ENCODE measurements around the gene CNTF.

GRCh38 chr11:58640386-58641023, 18.0 kb downstream of the CNTF start:
- TF ChIP-seq CTCF (conservative IDR thresholded peaks at IDR 0.05; ENCODE audit: low read depth, low read length) (no peak), EZH2 (IDR thresholded peaks at IDR 0.05; ENCODE audit: borderline replicate concordance, low read depth, low read length, poor library complexity, severe bottlenecking) (no peak)

Data from A673 (cell line).